ENCODE data around the gene RIN1.

GRCh38 chr11:66309475-66309874, 26.8 kb downstream of the RIN1 start:
- TF ChIP-seq CTCF (IDR thresholded peaks at IDR 0.05) (no peak), EZH2phosphoT487 (IDR thresholded peaks at IDR 0.05) (no peak)
